Endometrium (tissue), 2 donors: Measurements from ENCODE around the gene C11orf71.

Experiments
- FAIRE-seq: peaks from 2 replicates; lab custom pipeline; 2012; peaks lifted over from hg19 to GRCh38; lab: Jason Lieb, UNC
- donor health status: control.
- donor health status: control.

C11orf71 gene, protein sequence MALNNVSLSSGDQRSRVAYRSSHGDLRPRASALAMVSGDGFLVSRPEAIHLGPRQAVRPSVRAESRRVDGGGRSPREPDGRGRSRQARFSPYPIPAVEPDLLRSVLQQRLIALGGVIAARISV

DNA sequence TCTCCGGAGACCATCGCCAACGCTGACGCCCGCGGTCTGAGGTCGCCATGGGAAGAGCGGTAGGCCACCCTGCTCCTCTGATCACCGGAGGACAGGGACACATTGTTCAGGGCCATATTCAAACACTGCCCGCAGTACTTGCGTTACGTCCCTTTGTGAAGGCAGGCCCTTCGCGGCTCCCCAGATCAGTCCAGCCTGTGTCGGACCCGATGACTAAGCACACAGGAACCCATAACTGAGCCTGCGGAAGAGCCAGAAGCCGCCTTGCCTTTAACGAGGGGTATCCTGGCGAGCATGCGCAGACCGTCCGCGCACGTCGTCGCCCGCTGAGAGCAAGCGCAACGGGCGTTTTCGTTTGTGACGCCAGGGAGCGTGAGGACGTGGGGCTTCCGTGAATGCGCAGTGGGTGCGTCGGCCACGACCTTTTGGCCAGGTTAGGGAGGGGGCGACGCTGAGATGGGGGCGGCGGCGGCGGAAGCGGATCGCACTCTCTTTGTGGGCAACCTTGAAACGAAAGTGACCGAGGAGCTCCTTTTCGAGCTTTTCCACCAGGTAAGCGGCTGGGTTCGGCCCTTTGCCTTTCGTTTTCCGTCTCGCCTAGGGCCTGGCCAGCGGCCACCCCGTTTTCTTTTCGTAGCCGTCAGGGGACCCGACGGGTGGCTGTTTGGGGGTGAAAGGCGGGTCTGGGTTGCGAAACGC lies at the start of gene C11orf71, which contains the start of gene RBM7:
Gene C11orf71 (minus strand): TSS at position 296 of the 699 bp plus-strand sequence. CDS start 180 bp downstream, at position 116.
Gene RBM7 (plus strand): TSS at position 451 of the 699 bp plus-strand sequence. CDS start 6 bp downstream, at position 457.
- peak; percentile 93 for FAIRE-seq

DNA sequence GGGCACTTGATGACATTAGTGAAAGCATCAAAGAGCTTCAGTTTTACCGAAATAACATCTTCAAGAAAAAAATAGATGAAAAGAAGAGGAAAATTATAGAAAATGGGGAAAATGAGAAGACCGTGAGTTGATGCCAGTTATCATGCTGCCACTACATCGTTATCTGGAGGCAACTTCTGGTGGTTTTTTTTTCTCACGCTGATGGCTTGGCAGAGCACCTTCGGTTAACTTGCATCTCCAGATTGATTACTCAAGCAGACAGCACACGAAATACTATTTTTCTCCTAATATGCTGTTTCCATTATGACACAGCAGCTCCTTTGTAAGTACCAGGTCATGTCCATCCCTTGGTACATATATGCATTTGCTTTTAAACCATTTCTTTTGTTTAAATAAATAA lies 49.5 kb upstream of the C11orf71 start:
- no peak for FAIRE-seq

DNA sequence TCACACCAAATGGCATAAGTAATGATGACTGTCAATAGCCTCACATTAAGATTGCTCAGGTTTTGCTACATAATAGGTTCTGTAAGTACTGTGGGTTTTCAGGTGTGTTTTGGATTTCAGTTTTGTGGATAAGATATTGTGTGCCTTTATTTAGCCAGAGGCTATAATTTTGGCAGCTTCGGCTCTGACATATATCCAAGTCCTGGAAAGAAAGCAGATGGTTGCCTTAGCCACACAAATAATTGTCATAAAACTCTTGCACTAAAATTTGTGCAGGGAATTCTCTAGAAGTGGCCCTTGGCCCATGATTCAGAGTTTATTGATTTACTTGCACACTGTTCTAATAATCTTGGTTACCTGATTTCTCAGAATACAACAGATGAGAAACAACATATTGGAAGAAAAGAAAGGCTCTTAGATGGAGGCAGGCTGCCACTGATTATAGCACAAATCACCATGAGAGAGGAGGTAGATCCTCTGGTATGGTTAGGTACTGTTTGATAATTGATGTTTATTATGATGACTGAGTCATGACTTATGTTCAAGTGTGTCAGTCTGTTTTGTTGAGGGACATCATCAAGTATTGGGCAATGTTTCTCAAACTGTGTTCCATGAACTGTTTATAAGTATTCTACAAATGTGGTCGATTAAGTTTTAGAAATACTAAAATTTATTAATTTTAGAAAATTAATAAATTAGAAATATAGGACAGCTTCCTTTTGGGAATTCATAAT lies 48.6 kb upstream of the C11orf71 start:
- FAIRE-seq, result no peak

DNA sequence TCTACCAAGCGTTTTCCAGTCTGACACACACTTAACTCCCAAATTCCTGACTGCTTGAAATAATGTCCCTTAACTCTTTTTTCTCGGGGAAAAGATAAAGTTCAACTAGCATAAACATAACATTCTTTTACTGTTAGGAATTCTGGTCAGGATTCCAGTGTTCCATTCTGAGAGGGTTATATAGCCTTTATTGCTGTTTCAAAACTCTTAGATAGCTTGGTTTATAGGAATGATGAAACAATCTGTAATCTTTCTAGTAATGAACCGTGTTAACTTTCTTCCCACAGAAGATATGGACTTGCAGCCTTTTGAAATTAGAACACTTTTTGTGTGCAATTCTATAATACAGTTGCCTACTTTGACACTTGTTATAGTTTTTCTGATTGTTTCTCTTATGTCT lies 47.6 kb upstream of the C11orf71 start:
- FAIRE-seq, result no peak

DNA sequence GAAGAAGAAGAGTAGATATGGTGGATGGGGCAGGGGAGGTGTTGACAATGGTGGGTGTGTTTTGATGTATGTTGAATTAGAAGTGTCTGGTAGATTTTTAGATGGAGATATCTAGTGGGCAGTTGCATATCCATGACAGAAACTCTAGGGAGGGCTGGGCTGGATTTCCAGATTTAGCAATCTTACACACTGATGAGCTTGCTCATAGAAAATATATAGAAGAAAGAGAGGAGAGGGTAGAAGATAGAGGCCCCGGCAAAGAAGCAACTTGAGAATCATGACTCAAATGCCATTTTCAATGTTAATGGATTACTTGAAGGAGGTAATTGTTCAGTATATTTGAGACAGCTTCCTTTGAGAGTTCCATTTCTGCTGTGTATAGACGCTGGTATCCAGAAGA lies 47.1 kb upstream of the C11orf71 start:
- no peak for FAIRE-seq

DNA sequence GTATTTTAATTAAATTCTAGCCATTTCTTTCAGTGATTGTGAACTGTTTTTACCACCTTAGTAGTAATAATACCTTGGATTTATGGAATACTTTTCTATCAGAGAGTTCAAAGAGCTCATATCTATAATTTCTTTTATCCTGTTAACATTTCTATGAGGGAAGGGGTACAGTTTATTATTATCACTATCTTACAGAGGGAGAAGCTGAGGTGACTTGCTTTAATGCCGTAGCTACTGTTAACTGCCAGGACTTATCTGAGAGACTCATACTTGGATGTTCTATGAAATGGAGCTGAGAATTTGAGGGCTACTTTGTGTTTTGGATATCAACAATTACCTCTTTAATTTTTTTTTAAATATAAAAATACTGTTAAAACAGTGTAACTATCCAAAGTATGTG lies 42.2 kb upstream of the C11orf71 start:
- FAIRE-seq, result no peak

DNA sequence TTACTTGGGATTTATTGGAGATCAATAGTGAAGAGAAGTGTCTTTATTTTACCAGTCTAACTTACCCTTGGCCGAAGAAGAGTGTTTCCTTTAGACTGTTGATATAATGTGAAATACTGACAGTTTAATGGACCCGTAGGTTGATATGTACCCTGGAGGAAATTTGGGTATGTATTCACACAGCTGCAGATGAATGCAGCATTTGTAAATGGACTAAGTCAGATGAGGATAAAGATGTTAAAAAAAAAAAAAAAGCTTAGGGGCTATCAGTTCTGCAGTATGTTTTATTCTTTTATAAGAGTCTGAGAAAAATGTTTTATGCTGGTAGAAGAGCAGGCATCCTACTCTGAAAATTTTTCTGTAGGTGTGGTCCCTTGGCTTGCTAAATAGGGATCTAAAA lies 41.6 kb upstream of the C11orf71 start:
- FAIRE-seq, result no peak

DNA sequence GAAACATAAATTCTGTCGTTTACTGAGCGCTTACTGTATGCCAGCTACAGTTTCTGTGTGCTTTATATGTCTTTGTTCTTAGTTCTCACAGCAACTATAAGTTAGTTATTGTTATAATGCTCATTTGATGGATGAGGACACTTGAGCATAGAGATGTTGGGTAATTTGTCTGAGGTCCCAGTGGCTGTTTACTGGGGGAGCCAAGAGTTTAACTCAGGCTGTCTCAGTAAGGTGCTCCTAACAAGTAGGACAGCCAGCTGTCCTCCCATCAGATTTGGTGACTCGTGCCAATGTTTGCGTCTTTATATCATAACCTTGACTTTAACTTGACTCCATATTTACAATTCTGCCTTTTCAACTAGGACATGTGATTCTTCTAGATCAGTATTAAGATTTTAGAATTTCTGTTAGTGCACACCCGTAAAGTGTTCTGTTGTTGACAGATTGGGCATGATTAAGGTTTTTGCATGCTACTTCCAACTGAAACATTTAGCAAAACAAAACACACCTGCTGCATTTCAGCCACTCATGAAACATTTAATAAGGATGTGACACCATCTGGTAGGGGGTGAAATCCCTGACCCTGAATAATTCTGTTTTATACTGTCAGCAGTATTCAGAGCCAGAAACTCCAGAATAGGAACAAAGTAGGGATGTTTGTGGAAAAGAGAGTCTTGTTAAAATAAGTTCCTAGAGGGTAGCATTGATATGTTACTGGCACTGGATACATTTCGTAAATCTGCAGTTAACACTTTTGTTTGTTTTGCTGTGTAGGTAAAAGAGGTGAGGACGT lies 40.9 kb upstream of the C11orf71 start:
- FAIRE-seq, result no peak

DNA sequence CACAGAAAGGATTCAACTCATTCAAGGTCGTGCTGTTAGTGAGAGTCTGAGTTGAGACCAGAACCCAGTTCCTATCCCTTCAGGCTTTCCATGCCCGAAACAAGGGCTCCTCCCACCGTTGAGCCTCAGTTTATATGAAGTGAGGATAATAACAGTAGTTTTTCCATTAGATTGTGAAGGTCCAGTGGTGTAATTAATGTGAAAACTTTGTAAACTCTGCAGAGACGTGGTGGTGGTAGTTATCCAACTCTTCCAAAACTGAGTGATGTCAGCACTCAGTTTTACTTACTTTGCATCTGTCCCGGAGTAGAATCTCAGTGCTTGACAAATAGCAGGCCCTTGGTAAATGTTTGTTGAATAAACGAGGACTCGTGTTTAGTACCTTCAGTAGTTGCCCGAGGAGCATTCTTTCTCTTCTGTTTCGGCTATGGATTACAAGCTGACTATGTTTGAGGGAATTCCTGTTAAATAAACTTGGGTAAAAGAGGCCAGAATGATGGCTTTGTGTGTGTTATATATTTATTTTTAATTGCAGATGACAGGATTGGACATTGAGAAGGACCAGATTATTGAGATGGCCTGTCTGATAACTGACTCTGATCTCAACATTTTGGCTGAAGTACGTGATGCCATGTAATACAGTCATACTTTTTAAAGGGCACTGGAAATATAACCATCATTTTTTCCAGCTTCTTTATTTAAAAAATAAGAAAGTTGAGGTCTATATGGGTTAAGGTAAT lies 40.0 kb upstream of the C11orf71 start:
- FAIRE-seq, result no peak

DNA sequence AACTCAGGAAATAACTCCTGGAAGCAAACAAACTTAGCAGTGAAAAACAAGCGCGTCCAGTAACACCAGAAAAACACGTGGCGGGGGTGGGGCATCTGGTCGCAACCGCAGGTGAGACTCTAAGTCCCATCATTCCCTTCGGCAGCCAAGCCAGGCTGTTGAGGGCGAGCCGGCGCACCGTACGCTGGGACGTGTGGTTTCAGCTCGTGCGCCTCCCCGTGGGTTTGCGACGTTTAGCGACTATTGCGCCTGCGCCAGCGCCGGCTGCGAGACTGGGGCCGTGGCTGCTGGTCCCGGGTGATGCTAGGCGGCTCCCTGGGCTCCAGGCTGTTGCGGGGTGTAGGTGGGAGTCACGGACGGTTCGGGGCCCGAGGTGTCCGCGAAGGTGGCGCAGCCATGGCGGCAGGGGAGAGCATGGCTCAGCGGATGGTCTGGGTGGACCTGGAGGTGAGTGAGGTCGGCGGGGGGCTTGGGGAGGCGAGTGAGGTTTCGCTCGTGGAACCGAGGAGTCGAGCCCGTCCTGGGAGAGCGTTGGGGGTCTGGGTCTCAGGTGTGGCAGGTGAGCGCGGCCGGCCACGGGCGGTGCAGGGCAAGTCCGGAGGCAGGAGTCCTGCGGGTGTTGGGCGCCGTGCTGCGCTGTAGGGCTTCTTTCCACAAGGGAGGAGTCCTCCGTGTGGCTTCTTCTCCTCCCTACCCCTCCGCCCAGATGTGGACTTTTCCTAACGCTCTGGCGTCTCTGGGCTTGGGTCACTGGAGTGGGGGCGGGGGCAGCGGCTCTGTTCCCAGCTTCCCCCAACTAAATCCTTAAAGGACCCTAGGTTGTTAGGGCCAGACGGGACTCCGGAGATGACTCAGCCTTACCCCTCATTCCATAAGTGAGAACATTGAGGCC lies 39.2 kb upstream of the C11orf71 start, which contains the start of gene REXO2:
Gene REXO2 (plus strand): TSS at position 239 of the 892 bp plus-strand sequence. CDS start 62 bp downstream, at position 301.
- FAIRE-seq, result peak; percentile 96

DNA sequence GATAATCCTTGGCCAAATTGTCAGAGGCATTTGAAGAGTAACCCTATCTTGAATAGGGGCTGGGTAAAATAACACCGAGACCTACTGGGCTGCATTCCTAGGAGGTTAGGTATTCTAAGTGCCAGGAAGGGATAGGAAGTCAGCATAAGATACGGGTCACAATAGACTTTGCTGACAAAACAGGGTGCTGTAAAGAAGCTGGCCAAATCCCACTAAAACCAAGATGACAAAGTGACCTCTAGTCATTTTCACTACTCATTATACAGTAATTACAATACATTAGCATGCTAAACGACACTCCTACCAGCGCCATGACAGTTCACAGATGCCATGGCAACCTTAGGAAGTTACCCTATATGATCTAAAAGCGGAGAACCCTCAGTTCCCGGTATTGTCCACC lies 38.0 kb upstream of the C11orf71 start:
- FAIRE-seq, result no peak

DNA sequence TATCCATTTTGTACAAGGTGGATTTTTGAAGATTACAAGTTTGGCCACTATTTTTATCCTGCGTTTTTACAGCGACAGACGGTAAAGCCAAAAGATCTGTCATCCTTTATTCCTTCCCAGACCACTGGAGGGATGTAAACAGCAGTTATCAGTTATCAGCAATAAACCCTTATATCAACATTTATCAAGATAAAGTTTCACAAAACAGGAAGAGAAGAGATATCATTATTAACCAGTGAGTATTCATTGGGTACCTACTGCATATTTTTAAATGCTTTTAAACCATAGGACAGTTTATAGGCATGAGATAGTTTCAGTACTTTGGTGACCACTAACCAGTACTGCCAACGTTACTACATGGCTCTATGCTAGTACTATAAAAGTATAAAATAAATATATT lies 33.1 kb upstream of the C11orf71 start:
- FAIRE-seq, result no peak

DNA sequence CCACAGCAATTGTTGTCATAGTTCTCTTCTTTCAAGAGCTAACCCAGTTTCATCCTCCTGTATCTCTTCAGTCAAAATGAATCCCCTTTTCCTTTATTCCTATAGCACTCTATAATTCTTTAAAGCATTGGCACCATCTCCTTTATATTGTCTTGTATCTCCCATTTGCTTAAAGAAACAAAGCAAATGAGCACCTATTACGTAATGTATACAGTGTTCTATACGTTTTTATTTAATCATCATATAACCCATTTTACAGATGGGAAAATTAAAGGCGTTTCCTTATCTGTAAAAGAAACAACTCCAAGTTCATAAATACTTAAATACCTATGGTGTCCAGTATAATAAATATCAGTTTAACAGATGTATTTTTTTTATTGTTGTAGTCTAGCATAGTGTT lies 32.6 kb upstream of the C11orf71 start:
- FAIRE-seq, result no peak

DNA sequence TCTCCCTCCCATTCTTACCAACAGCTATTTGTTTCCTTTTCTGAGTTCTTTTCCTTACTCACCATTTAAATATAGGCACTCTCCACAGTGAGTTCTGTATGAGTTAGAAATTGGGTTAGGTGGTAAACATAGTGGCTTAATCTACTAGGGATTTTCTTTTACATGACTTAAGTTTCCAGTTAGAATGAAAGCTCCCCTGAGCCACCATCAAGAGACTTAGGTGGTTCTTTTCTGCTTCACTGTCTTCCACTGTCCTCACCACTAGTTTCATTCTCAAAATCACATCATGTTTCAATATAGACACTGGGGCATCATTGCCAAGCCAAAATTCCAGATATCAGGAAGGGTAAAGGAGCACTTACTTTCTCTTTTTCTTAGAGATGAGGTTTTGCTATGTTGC lies 30.0 kb upstream of the C11orf71 start:
- no peak for FAIRE-seq

DNA sequence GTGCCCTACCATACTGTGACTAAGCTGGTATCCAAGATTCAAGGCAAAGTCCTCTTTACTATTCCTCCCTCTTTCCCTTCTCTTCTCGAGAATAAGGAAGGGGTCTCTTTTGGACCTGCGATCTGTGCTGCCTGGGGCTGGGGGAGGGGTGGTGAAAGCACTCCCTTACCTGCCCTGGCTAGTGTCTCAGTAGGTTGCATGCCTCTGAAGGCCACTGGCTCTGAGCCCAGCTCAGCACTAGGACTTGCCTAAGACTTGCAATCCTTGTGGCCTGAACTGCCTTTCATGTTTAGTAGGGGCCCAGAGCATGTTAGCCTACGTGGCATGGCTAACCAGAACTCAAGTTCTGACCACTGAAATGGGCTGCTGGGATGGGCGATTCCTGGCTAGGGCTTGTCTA lies 26.0 kb upstream of the C11orf71 start:
- no peak for FAIRE-seq

DNA sequence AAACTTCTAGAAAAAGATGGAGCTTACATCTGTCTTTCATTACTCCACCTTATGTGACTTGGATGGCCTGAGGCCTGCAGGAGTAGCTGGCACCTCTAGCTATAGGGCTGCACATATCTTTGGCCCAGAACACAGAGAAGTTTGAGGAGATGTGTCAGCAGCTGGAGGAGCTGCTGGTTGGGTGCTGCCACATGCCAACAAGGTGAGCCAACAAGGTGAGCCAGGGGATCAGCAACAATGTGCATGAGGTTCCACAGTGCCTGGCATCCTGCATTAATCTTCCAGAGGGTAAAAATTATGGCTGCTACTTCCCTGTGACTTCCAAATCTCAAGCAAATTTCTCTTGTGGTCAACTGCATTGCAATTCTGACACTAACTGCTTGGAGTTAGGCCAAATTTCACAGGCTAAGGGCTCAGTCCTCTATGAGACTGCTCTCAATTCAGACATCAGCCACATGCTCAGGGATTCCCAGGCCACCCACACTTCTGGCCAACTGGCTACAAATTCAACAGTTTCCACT lies 16.2 kb upstream of the C11orf71 start:
- FAIRE-seq, result no peak

DNA sequence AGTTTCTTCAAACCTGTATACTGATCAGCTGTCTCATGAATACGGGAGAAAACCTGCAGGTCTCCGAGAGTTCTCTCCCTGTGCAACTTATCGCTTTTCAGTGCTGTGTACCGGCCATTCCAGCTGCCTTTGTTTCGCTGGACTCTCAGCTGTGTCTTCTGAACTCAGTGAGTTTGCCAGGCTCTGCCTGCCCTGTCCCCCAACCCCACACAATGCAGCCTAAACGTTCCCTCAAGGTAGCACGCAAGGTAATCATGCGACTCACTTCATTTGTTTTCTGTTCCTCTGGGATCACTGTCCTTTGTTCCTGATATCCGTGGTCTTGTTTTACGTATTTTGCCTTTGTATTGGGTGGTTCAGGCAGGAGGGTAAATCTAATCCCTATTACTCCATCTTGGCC lies 13.6 kb upstream of the C11orf71 start:
- no peak for FAIRE-seq

DNA sequence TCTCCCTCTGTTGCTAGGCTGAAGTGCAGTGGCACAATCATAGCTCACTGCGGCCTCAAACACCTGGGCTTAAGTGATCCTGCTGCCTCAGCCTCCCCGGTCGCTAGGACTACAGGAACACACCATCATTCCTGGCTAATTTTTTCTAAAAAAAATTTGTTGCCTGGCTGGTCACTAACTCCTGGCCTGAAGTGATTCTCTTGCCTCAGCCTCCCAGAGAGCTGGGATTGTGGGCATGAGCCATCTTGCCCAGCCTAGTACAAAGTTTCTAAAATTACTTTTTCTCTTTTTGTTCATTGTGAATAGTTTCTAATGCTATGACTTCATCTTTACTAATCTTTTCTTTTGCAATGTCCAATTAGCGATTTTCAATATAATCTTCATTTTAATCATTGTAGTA lies 12.6 kb upstream of the C11orf71 start:
- FAIRE-seq, result no peak

DNA sequence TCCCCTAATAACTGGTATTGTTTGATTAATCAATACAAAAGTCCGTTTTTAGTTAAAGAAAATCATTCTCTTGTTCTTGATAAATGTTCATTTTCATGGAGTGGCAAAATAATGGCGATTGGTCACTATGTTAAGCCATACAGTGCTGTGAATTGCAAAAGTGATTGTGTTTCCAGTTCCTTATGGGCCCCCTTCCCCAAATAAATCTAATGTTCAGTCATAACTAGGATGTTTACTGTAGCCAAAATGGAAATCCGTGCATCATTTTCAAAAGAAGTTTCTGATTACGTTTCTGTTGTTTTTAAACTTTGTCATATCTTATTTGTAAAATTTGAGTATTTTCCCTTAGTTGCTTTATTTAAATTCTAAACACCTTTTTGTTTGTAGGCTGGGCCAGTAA lies 1.0 kb upstream of the C11orf71 start:
- FAIRE-seq, result no peak

DNA sequence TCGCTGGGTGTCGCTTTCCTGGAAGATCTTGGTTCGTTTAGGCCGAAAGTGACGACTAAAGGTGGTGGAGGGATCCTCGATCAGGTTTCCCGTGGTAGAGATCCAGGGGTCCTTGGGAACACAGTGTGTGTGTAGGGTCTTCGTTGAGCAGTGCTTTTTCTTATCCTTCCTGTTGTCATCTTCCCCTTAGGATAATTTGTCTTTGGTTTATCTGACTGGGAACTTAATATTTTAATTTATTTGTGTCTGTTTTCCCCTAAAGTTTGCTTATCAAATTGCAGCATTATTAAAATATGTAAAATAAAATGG lies 558 bp upstream of the C11orf71 start:
- no peak for FAIRE-seq
